Mesenchymal stem cell (in vitro differentiated cells and primary cell): Measurements from ENCODE around the gene CCDC92B.

Experiments
- DNase-seq: peaks from one replicate; pipeline ENCODE4 v3.0.0-alpha.2; 2013
- H2AFZ ChIP-seq: one replicate; pipeline ENCODE4 v1.6.1; 2013; ENCODE audit warnings: low read depth, mild to moderate bottlenecking, control low read depth, inconsistent platforms, low read length, moderate library complexity
- H2AK5ac ChIP-seq: 2 replicates; pipeline ENCODE4 v1.6.1; 2013; ENCODE audit warnings: low read length, moderate library complexity, mild to moderate bottlenecking, inconsistent platforms; ENCODE audit not compliant: severe bottlenecking
- H2BK120ac ChIP-seq: one replicate; pipeline ENCODE4 v1.6.1; 2013; ENCODE audit warnings: low read depth, mild to moderate bottlenecking, inconsistent platforms, low read length, moderate library complexity
- H2BK12ac ChIP-seq, 2 experiments: one replicate each; pipeline ENCODE4 v1.6.1; 2013; ENCODE audit warnings: inconsistent platforms in 2 of 2, low read length in 2 of 2, mild to moderate bottlenecking in 2 of 2, moderate library complexity in 2 of 2, control low read depth in 1 of 2
- H2BK15ac ChIP-seq: one replicate; pipeline ENCODE4 v1.6.1; 2013; ENCODE audit warnings: mild to moderate bottlenecking, low read depth, inconsistent platforms; ENCODE audit not compliant: poor library complexity, severe bottlenecking
- H2BK5ac ChIP-seq: 2 replicates; pipeline ENCODE4 v1.6.1; 2013; ENCODE audit warnings: low read depth, mild to moderate bottlenecking, low read length, control low read depth, inconsistent platforms; ENCODE audit not compliant: poor library complexity, severe bottlenecking
- H3K14ac ChIP-seq, 2 experiments: one replicate each; pipeline ENCODE4 v1.6.1; 2013; ENCODE audit warnings: inconsistent platforms in 2 of 2, low read length in 2 of 2, control low read depth in 1 of 2, mild to moderate bottlenecking in 1 of 2, moderate library complexity in 1 of 2
- H3K18ac ChIP-seq, 2 experiments: one replicate each; pipeline ENCODE4 v1.6.1; 2013; ENCODE audit warnings: inconsistent platforms in 2 of 2, low read length in 2 of 2, control low read depth in 1 of 2, low read depth in 1 of 2, mild to moderate bottlenecking in 1 of 2
- H3K23ac ChIP-seq, 2 experiments: one replicate each; pipeline ENCODE4 v1.6.1; 2013; ENCODE audit warnings: inconsistent platforms in 2 of 2, low read length in 2 of 2, mild to moderate bottlenecking in 2 of 2, moderate library complexity in 2 of 2, control low read depth in 1 of 2
- H3K27ac ChIP-seq: 2 replicates; pipeline ENCODE4 v1.5.1; 2013; ENCODE audit warnings: mild to moderate bottlenecking, moderate library complexity, low read length, control low read depth, inconsistent platforms; ENCODE audit not compliant: poor library complexity, severe bottlenecking
- H3K27me3 ChIP-seq, 2 experiments: 2 replicates each; pipeline versions ENCODE4 v1.6.1 to v1.7.0; 2013; ENCODE audit warnings: low read length in 2 of 2, mild to moderate bottlenecking in 2 of 2, moderate library complexity in 2 of 2, control low read depth in 1 of 2, inconsistent platforms in 1 of 2; ENCODE audit not compliant: control insufficient read depth in 1 of 2, insufficient read depth in 1 of 2
- H3K36me3 ChIP-seq, 2 experiments: 2 replicates each; pipeline versions ENCODE4 v1.6.1 to v1.7.0; 2013; ENCODE audit warnings: low read length in 2 of 2, control low read depth in 1 of 2, inconsistent platforms in 1 of 2, low read depth in 1 of 2, mild to moderate bottlenecking in 1 of 2; ENCODE audit not compliant: insufficient read depth in 2 of 2, control insufficient read depth in 1 of 2
- H3K4ac ChIP-seq, 2 experiments: one replicate each; pipeline ENCODE4 v1.6.1; 2013; ENCODE audit warnings: inconsistent platforms in 2 of 2, low read length in 2 of 2, mild to moderate bottlenecking in 2 of 2, moderate library complexity in 2 of 2, control low read depth in 1 of 2, low read depth in 1 of 2
- H3K4me1 ChIP-seq: 2 replicates; pipeline ENCODE4 v1.6.1; 2013; ENCODE audit warnings: low read depth, low read length, control low read depth; ENCODE audit not compliant: control insufficient read depth, insufficient read depth
- H3K4me2 ChIP-seq: 2 replicates; pipeline ENCODE4 v1.6.1; 2013; ENCODE audit warnings: low read length, mild to moderate bottlenecking, inconsistent platforms; ENCODE audit not compliant: poor library complexity, severe bottlenecking
- H3K4me3 ChIP-seq, 2 experiments: 2 replicates each; pipeline versions ENCODE4 v1.5.1 to v1.7.0; 2013; ENCODE audit warnings: low read length in 2 of 2, mild to moderate bottlenecking in 2 of 2, control low read depth in 1 of 2, low read depth in 1 of 2; ENCODE audit not compliant: insufficient read depth in 1 of 2
- H3K79me1 ChIP-seq: replicated peaks from 2 replicates; pipeline ENCODE4 v1.6.1; 2013; ENCODE audit warnings: mild to moderate bottlenecking, control low read depth, low read length, inconsistent platforms; ENCODE audit not compliant: poor library complexity, severe bottlenecking
- H3K9ac ChIP-seq: 2 replicates; pipeline ENCODE4 v1.7.0; 2013; ENCODE audit warnings: mild to moderate bottlenecking, low read length, moderate library complexity
- H3K9me3 ChIP-seq: 2 replicates; pipeline ENCODE4 v1.7.0; 2013; ENCODE audit warnings: mild to moderate bottlenecking, low read length; ENCODE audit not compliant: control insufficient read depth
- H4K8ac ChIP-seq: one replicate; pipeline ENCODE4 v1.6.1; 2013; ENCODE audit warnings: inconsistent platforms, mild to moderate bottlenecking, low read length, moderate library complexity
- H4K91ac ChIP-seq: one replicate; pipeline ENCODE4 v1.6.1; 2013; ENCODE audit warnings: mild to moderate bottlenecking, low read length, inconsistent platforms
- WGBS: methylation state at CpG from one replicate; pipeline ENCODE4 v1.1.7; 2013; ENCODE audit warnings: mixed read lengths; 5-methylcytosine and 5-hydroxymethylcytosine counted together

The CCDC92B gene

DNA sequence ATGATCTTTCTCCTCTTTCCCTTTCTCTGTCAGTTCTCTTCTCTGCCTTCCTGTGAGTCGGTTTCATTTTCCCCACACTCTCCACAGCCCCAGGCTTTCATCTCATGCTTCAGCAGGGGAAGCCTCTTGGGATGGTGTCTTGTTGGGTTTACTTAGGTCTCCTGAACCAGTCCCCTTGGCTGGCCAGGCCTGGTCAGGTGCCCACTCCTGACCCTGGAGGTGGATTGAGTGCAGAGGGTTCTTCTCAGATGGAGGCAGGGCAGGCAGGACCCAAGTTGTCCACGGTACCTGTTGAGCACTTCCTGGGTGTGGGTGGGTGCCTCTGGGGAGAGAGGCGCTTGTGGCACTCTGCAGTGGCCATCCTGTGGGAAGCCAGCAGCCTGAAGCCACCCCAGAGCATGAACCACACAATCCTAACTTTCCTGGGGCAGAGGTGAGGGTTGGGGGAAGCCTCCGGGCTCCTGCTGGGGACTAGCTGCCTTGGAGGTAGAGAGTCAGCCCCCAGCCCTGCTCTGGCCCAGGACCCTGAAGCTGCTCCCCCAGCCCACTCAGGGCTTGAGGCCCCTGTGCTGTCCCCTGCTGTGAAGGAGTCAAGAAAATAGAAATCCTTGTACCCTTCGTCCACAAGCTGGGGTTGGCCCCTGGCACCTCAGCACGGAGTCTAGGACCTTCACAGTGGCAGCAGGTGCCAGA, 44.8 kb upstream of the CCDC92B start:
- Histone ChIP-seq H3K27me3 (peaks cover 51 to 74% of the 10 kb centered on the region in 2 experiments), H3K14ac (no peak overlapping the region), H2BK120ac (no peak overlapping the region), H2BK15ac (no peak overlapping the region), H4K91ac (no peak overlapping the region), H3K9me3 (no peaks in the 10 kb centered on the region), H2BK5ac (no peak overlapping the region), H3K27ac (no peak overlapping the region), H3K9ac (no peak overlapping the region), H3K36me3 (no peaks in the 10 kb centered on the region), H2BK12ac (no peak overlapping the region), H3K4me1 (peaks cover 7% of the 10 kb centered on the region), H3K4me3 (no peak overlapping the region), H2AFZ (no peak overlapping the region), H3K79me1 (no peaks in the 10 kb centered on the region), H3K4ac (no peak overlapping the region), H3K23ac (no peak overlapping the region), H3K18ac (no peak overlapping the region), H4K8ac (no peak overlapping the region), H3K4me2 (no peak overlapping the region), H2AK5ac (no peak overlapping the region)
- WGBS: 83% methylated on average over 3 of the region's 6 CpGs
- no peak for DNase-seq

DNA sequence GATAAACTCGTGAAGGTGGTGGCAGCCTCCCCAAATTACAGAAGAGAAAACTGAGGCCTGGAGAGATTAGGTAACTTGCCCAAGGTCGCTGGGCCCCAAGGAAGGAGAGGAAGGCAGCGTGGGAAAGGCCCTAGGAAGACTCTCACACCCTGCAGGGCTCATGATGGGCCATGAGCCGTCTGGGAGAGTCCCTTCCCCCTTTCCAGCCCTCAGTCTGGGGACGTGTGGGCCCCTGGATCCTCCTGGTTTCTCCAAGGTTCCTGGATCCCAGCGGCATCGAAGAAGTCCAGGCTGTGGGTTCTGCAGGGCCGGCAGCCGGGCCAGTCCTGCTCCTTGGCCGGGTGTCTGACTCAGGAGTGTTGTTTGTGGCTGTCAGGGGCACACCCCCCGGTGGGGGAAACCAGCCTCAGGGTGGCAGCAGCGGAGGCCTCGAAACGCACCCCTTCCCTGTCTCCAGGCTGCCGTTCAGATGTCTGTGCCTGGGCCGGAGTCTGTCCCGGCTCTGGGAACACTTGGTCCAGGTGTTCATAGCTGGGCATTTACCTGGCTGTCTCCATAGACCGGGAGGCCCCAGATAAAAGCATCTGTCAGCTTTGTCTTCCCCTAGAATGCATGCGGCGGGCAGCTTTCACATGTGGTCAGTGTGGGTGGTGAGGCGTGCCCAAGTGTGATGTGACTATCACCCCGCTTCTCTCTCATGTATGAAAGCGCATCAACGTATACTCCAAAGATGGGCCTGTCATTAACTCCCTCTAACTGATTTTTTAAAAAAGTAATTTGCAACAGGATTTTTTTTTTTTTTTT, 43.1 kb upstream of the CCDC92B start:
- Histone ChIP-seq H2AFZ (no peak overlapping the region), H4K91ac (no peak overlapping the region), H3K9ac (no peak overlapping the region), H3K27me3 (peaks cover 34 to 63% of the 10 kb centered on the region in 2 experiments), H3K4me1 (peaks cover 5% of the 10 kb centered on the region), H3K4me3 (no peak overlapping the region), H2BK12ac (no peak overlapping the region), H3K23ac (no peak overlapping the region), H3K36me3 (no peaks in the 10 kb centered on the region), H2AK5ac (no peak overlapping the region), H2BK120ac (no peak overlapping the region), H3K4me2 (no peak overlapping the region), H3K4ac (no peak overlapping the region), H4K8ac (no peak overlapping the region), H3K79me1 (no peaks in the 10 kb centered on the region), H2BK15ac (no peak overlapping the region), H3K9me3 (no peaks in the 10 kb centered on the region), H2BK5ac (no peak overlapping the region), H3K18ac (no peak overlapping the region), H3K27ac (no peak overlapping the region), H3K14ac (no peak overlapping the region)
- 68% methylated on average over 20 of the region's 24 CpGs for WGBS
- no peak for DNase-seq

DNA sequence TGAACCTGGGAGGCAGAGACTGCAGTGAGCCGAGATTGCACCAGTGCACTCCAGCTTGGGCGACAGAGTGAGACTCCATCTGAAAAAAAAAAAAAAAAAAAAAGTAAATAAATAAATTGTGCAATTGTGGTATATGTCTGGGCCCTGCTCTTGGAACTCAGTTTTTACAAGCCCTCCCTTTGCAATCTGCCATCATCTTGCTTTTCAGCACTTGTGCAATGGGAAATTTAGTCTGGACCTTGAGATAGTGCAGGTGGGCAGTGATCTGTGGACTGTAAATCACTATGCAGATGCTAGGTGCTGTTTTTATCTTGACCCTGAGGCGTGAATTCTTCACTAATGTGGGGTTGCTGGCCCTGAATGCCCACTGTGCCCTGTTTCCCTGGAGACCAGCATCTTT, 40.2 kb upstream of the CCDC92B start:
- Histone ChIP-seq H3K9me3 (no peaks in the 10 kb centered on the region), H4K91ac (no peak overlapping the region), H3K4me1 (peaks cover 3% of the 10 kb centered on the region), H4K8ac (no peak overlapping the region), H3K4me2 (no peak overlapping the region), H2AK5ac (no peak overlapping the region), H3K27me3 (peaks cover 24 to 38% of the 10 kb centered on the region in 2 experiments), H3K4ac (no peak overlapping the region), H3K27ac (no peak overlapping the region), H3K14ac (no peak overlapping the region), H3K23ac (no peak overlapping the region), H2BK5ac (no peak overlapping the region), H3K9ac (no peak overlapping the region), H2AFZ (no peak overlapping the region), H2BK120ac (no peak overlapping the region), H3K79me1 (no peaks in the 10 kb centered on the region), H3K4me3 (no peak overlapping the region), H2BK12ac (no peak overlapping the region), H2BK15ac (no peak overlapping the region), H3K18ac (no peak overlapping the region), H3K36me3 (no peaks in the 10 kb centered on the region)
- DNase-seq: no peak
- WGBS: 89% methylated on average over 1 of the region's 3 CpGs

DNA sequence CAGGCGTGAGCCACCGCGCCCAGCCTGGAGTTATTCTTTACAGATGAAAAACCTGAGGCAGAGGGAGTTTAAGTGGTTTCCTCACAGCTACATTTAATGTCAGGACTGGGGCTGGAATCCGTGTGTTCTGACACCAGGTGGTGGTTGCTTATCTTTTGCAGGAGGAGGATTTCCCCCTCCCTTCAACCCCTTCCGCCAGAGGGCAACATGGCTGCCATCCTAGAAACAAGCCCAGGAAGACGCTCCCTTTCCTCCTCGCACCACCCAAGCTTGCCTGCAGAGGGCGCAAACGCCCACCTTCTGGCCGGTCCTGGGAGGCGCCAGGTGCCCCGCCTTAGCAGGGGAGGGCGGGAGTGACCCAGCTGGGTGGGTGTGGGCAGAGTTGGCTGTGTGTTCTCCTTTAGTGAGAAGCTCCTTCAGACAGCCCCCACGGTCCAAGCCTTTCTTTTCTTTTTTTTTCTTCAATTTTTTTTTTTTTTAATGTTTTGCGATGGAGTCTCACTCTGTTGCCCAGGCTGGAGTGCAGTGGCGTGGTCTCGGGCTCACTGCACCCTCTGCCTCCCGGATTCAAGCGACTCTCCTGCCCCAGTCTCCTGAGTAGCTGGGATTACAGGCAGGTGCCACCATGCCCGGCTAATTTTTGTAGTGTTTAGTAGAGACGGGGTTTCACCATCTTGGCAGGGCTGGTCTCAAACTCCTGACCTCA, 36.9 kb upstream of the CCDC92B start:
- Histone ChIP-seq H3K27ac (no peak overlapping the region), H2AFZ (no peak overlapping the region), H3K4me3 (no peak overlapping the region), H2BK120ac (no peak overlapping the region), H3K4me1 (peaks cover 13% of the 10 kb centered on the region), H3K79me1 (no peaks in the 10 kb centered on the region), H2BK15ac (no peak overlapping the region), H3K18ac (no peak overlapping the region), H3K4ac (no peak overlapping the region), H2BK5ac (no peak overlapping the region), H3K23ac (no peak overlapping the region), H4K8ac (peak overlapping the region; percentile 89), H2BK12ac (no peak overlapping the region), H3K9me3 (no peaks in the 10 kb centered on the region), H4K91ac (no peak overlapping the region), H3K14ac (no peak overlapping the region), H3K27me3 (peaks cover 10 to 20% of the 10 kb centered on the region in 2 experiments), H3K4me2 (peak overlapping the region; percentile 8), H2AK5ac (no peak overlapping the region), H3K9ac (no peak overlapping the region), H3K36me3 (no peaks in the 10 kb centered on the region)
- 59% methylated on average over 15 of the region's 21 CpGs for WGBS
- DNase-seq: peak; percentile 66
